HG03045 (cell line): ENCODE data around the gene GHRH.

ENCODE experiments used
- ATAC-seq: cut with Tn5 transposase; IDR thresholded peaks from one replicate; pipeline ENCODE4 v1.9.1; 2021; ENCODE audit warnings: mild to moderate bottlenecking, moderate library complexity; ENCODE audit not compliant: unreplicated experiment

Gene GHRH

GRCh38 chr20:37209661-37210314 is 51.8 kb downstream of the GHRH start:
- no peak for ATAC-seq

GRCh38 chr20:37209193-37209592 is 52.4 kb downstream of the GHRH start:
- ATAC-seq = no peak

GRCh38 chr20:37207171-37207570 is 54.4 kb downstream of the GHRH start:
- no peak for ATAC-seq

- ATAC-seq = no peak
Observed at GRCh38 chr20:37205794-37206193, 55.8 kb downstream of the GHRH start.

GRCh38 chr20:37205130-37205529 is 56.5 kb downstream of the GHRH start:
- no peak for ATAC-seq

- no peak for ATAC-seq
Observed at GRCh38 chr20:37204056-37204455, 57.6 kb downstream of the GHRH start.

- ATAC-seq = no peak
Observed at GRCh38 chr20:37202267-37202943, 59.2 kb downstream of the GHRH start.

- ATAC-seq = no peak
Observed at GRCh38 chr20:37201827-37202162, 59.8 kb downstream of the GHRH start.
